HUDEP-2 (cell line): ENCODE data around the gene ZYX.

ENCODE experiments used
- DNase-seq, 76 experiments: peaks; one replicate each; lab custom pipeline; 2025; ENCODE audit not compliant: unreplicated experiment in 76 of 76; lab: John Stamatoyannopoulos, UW

Gene ZYX

GRCh38 chr7:143380646-143381426, at the start of gene ZYX:
TSS of gene ZYX (plus strand) at chr7:143381345. CDS start at chr7:143381572, 227 bp downstream.
- peak in 74 of 76 experiments; percentile 4 to 82 (median 66) for DNase-seq

GRCh38 chr7:143334244-143334643, 46.9 kb upstream of the ZYX start:
- DNase-seq = no peak

GRCh38 chr7:143337216-143337615, 43.9 kb upstream of the ZYX start:
- DNase-seq = no peak

- DNase-seq = no peak
These were observed 39.3 kb upstream of the ZYX start for GRCh38 chr7:143341842-143342241.

- DNase-seq = no peak
These were observed 37.5 kb upstream of the ZYX start for GRCh38 chr7:143343596-143343995.

- no peak for DNase-seq
These were observed 35.7 kb upstream of the ZYX start for GRCh38 chr7:143345428-143345900.

GRCh38 chr7:143346018-143346417, 35.1 kb upstream of the ZYX start:
- no peak for DNase-seq

GRCh38 chr7:143347950-143348349, 33.2 kb upstream of the ZYX start:
- no peak for DNase-seq

GRCh38 chr7:143351060-143351459, 30.1 kb upstream of the ZYX start:
- DNase-seq = no peak

- no peak for DNase-seq
These were observed 29.6 kb upstream of the ZYX start for GRCh38 chr7:143351574-143351973.

- DNase-seq = no peak
These were observed 28.6 kb upstream of the ZYX start for GRCh38 chr7:143352531-143353002.

GRCh38 chr7:143354376-143354775, 26.8 kb upstream of the ZYX start:
- DNase-seq = no peak

GRCh38 chr7:143354965-143355364, 26.2 kb upstream of the ZYX start:
- DNase-seq = no peak

- no peak for DNase-seq
These were observed 25.4 kb upstream of the ZYX start for GRCh38 chr7:143355450-143356385.

GRCh38 chr7:143356414-143357050, 24.6 kb upstream of the ZYX start:
- no peak for DNase-seq

GRCh38 chr7:143358626-143359025, 22.5 kb upstream of the ZYX start:
- DNase-seq = no peak

GRCh38 chr7:143359771-143360353, 21.3 kb upstream of the ZYX start:
- no peak for DNase-seq

- DNase-seq = no peak
These were observed 20.2 kb upstream of the ZYX start for GRCh38 chr7:143360788-143361551.

- no peak for DNase-seq
These were observed 19.5 kb upstream of the ZYX start for GRCh38 chr7:143361552-143362130.
